GOT3 (cell line): ENCODE results near the gene SLX4IP.
"Not testable (repeated sequence)": the region's sequence is repeated elsewhere in the genome, so short reads cannot be mapped to it uniquely, and the experiment has no call there.

Experiments used
- DNase-seq: peaks from one replicate; lab custom pipeline; 2025; ENCODE audit warnings: mixed read lengths; lab: John Stamatoyannopoulos, UW

Gene SLX4IP

GRCh38 chr20:10434832-10435812 is at the start of gene SLX4IP:
Gene SLX4IP, plus strand, starts transcription at chr20:10435305. Its CDS starts 22,900 bp downstream, at chr20:10458205.
- DNase-seq = peak; percentile 26

GRCh38 chr20:10385850-10386544 is 49.1 kb upstream of the SLX4IP start:
- DNase-seq = no peak

DNA sequence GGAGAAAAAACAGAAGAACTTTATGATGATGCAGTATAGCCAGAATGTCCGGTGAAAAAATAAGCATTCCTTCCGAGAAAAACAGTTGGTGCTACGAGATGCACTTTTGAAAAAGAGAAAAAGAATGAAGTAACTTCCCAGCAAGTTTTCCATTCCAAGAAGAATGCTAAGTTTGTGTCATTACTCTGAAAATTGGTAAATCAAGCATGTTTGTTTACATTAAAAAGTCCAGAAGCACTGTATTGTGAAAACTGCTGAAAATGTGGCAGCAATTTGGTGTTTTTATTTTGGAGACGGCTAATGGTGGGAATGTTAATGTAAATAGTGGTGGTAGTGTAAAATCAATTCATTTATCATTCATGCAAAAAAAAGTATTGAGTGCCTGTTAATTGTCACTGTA is 47.4 kb upstream of the SLX4IP start:
- no peak for DNase-seq

GRCh38 chr20:10388597-10388996 is 46.5 kb upstream of the SLX4IP start:
- no peak for DNase-seq

DNA sequence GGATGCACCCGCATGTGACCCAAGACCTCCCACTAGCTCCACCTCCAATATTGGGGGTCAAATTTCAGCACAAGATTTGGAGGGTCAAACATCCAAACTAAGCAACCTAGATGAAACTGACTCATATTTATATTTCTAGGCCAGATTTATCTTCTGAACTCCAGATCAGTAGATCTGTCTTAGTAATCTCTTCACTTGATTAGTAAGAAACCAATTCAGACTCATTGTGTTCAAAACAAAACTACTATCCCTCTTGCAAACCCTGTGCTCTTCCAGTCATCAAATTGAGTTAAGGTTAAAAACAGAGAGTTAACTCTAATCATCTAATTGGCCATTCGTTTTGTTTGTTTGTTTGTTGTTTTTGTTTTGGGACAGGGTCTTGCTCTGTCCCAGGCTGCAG is 44.4 kb upstream of the SLX4IP start:
- DNase-seq = no peak

GRCh38 chr20:10394752-10395151 is 40.4 kb upstream of the SLX4IP start:
- DNase-seq = not testable (repeated sequence)

DNA sequence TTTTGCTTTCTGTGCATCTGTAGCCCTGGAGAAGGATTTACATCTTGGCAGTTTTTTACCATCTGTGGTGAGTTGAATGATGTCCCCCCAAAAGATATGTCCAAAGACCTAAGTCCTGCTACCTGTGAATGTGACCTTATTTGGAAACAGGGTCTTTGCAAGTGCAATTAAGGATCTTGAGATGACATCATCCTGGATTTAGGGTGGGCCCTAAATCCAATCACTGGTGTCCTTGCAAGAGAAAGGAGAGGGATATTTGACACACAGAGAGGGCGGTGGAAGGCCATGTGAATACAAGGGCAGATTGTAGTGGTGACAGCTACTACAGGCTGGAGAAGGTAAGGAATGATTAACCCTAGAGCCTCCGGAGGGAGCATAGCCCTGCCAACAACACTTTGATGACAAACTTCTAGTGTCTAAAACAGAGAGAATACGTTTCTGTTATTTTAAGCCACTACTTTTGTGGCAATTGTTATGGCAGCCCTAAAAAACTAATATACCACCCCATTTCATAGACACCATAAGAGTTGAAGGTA is 36.2 kb upstream of the SLX4IP start:
- no peak for DNase-seq

DNA sequence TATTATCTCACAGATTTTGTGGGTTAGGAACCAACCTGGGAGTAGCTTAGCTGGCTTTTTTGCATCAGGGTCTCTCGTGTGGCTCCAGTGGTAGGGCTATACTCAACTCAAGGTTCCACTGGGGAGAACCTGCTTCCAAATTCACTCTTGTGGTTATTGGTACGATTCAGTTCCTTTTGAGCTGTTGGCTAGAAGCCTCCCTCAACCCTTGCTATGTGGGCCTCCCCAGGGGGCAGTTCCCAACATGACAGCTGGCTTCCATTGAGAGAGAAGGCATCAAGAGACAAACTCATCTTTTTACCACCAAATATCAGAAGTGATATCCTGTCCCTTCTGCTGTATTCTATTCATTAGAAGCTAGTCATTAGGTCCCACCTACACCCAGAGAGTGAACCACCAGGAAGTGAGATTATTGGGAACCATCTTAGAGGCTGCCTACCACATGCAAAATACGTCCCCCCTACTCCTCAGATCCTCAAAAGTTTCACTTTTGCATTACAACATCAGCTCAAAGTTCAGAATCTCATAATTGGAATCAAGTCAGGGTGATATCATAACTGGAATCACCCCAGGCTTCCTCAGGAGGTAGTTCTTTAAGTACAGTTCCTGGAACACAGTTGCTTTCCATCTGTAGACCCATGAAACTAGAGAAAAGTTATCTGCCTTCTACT is 32.0 kb upstream of the SLX4IP start:
- DNase-seq = no peak

GRCh38 chr20:10404023-10404628 is 31.0 kb upstream of the SLX4IP start:
- no peak for DNase-seq

DNA sequence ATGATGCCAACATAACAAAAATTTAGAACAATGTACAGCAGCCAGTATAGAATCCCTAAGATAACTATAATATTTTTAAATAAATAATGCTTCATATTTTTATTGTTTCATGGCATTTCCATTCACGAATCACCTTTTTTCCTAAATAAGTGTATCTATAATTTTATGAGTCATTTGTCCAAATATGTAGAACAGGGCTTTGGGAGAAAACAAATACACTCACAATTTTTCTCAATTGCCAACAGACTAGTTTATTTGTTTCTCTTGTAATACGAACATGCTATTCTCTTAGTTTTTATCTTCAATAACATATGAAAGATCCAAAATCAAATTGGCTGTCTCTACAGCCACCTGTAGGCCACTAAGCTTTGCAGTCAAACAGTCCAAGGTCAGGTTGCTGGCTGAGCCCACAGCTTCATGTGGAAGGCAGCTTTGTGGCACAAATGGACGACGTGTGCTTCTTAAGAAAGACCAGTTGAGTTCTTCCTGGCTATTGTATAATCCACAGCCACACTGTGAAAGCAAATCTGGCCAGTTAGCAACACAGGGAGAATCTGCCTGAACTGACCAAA is 30.1 kb upstream of the SLX4IP start:
- DNase-seq = no peak

- DNase-seq = no peak
Measured at GRCh38 chr20:10408108-10408813, 26.8 kb upstream of the SLX4IP start.

DNA sequence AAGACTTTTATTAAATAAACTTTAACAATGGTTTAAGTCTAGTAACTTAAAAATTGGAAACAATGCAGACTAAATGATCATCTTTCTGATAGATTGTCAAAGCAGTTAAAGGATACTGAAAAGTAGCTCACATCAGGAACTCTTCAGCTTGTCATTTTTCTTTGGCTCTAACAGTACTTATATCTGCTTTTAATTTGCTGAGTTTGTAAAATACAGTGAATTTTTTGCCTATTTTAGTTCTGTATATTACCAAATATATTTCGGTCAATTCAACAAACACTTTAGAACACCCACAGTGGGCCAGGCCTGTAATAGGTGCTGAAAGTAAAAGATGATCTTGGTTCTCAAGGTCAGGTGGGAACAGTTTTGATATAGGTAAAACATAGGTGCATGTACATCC is 23.4 kb upstream of the SLX4IP start:
- no peak for DNase-seq

GRCh38 chr20:10412591-10413408 is 22.3 kb upstream of the SLX4IP start:
- no peak for DNase-seq

DNA sequence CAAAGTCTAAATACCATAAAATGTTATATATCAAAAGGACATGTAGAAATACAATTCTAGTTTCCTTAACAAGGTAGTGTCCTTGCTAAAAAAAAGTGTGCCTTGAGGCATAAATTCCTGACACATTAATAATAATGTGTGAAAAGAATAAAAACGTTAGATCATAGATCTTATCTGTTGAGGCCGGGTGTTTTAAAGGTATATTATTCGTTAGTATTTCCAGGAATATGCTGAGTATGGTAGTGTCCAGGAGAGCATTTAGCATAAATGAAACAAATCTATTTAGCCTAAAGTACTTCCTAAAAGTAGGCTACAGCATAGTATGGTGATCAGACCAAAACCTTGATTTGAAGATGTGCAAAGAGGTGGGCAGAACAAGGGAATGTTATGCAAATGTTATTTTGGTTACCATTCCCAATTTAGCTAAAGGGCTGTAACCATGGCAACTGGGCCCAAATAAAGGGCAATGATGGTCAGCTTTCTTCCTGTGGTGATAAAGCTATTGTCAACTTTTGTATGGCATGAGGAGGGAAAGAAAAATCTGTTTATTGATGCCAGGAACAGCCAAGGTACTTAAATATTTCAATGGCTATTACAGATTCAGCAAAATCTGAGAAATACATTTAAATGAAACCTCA is 20.0 kb upstream of the SLX4IP start:
- DNase-seq = no peak

DNA sequence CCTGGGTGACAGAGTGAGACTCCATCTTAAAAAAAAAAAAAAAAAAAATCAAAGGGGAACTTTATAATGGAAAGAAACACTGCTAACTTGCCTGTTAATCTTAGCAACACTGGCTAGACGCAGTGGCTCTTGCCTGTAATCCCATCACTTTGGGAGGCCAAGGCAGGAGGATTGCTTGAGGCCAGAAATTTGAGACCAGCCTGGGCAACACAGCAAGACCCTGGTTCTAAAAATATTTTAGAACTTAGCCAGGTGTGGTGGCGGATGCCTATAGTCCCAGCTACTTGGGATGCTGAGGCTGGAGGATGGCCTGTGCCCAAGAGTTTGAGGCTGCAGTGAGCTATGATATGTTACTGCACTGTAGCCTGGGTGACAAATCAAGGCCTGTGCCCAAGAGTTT is 17.9 kb upstream of the SLX4IP start:
- DNase-seq = not testable (repeated sequence)

DNA sequence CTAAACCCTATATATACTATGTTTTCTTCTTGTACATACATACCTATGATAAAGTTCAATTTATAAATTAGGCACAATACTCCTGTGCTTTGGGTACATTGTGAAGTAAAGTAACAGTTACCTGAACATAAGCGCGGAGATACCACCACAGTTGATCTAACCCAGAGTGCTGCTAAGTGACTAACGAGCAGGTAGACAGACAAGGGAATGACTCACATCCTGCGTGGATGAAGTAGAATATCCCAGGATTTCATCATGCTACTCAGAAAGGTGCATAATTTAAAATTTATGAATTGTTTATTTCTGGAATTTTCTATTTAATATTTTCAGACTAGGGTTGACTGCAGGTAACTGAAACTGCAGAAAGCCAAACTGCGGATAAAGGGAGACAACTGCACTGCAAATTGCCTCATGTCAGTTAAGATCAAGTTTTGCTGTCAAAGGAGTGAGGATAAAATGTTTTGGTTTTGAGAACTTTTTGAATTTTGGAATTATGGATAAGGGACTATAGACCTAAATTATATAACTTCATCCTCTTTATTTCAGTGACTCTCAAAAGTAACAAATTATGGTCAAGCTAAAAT is 15.5 kb upstream of the SLX4IP start:
- no peak for DNase-seq

DNA sequence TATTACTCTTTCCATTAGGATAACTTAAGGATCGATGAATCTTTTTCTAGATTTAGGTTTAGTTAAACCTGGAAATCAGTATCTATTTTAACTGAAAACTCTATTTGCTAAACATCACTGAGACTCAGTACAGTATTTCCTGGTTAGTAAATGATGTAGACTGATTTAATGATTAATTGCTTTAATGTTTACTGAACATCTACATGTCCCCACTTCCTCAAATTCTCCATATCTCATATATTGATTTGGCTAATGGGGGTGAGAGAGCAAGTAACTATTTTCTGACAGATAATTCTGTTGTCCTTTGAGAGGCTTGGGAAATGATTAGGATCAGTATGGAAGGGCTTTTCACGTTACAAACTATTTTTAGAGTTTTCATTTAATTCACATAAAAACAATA is 11.4 kb upstream of the SLX4IP start:
- no peak for DNase-seq

- DNase-seq = no peak
Measured at GRCh38 chr20:10427060-10427692, 7.9 kb upstream of the SLX4IP start.

DNA sequence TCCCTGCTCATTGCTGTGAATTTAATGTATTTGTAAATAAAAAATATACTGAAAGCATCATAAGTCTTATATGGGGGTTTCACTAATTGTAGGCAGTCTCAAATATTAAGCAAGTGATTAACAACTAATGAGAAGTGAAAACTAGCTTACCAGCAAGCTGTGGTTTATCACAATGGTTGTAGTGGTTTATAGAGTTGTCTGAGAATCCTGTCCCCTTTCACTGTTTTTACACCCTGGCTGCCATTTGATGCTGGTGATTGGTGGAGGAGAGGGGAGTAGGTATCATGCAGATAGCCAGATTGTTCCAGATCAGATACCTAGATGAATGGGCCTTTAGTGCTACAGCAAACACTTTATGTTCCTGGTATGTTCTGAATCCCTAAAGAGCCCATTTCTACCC is 7.1 kb upstream of the SLX4IP start:
- DNase-seq = no peak
